GM19324 (cell line): ENCODE measurements around the gene NR3C1.

Experiments used
- ATAC-seq: cut with Tn5 transposase; IDR thresholded peaks from one replicate; pipeline ENCODE4 v1.9.1; 2021; ENCODE audit warnings: mild to moderate bottlenecking, moderate library complexity; ENCODE audit not compliant: unreplicated experiment, low FRiP score

The NR3C1 gene

GRCh38 chr5:143403593-143404415 is at the start of gene NR3C1:
NR3C1 (minus strand) TSS chr5:143403686; CDS start chr5:143400839, 2,847 bp downstream.
- ATAC-seq, result peak; percentile 72

- no peak for ATAC-seq
Observed at GRCh38 chr5:143449772-143450171, 46.3 kb upstream of the NR3C1 start.

- no peak for ATAC-seq
Observed at GRCh38 chr5:143448518-143448917, 45.0 kb upstream of the NR3C1 start.

GRCh38 chr5:143447983-143448382 is 44.5 kb upstream of the NR3C1 start:
- no peak for ATAC-seq

GRCh38 chr5:143446535-143447226 is 43.2 kb upstream of the NR3C1 start:
- ATAC-seq, result no peak

- ATAC-seq, result no peak
Observed at GRCh38 chr5:143445776-143446175, 42.3 kb upstream of the NR3C1 start.

GRCh38 chr5:143443330-143443729 is 39.8 kb upstream of the NR3C1 start:
- ATAC-seq, result no peak

GRCh38 chr5:143442385-143442784 is 38.9 kb upstream of the NR3C1 start:
- ATAC-seq, result no peak

- ATAC-seq, result no peak
Observed at GRCh38 chr5:143440448-143441115, 37.1 kb upstream of the NR3C1 start.

GRCh38 chr5:143437666-143438273 is 34.3 kb upstream of the NR3C1 start:
- no peak for ATAC-seq

GRCh38 chr5:143436871-143437270 is 33.4 kb upstream of the NR3C1 start:
- no peak for ATAC-seq

GRCh38 chr5:143435210-143435657 is 31.7 kb upstream of the NR3C1 start:
- peak; percentile 92 for ATAC-seq

GRCh38 chr5:143434261-143435209 is 31.0 kb upstream of the NR3C1 start:
- ATAC-seq, result peak; percentile 7

GRCh38 chr5:143433670-143434069 is 30.2 kb upstream of the NR3C1 start:
- no peak for ATAC-seq

- no peak for ATAC-seq
Observed at GRCh38 chr5:143432658-143433239, 29.3 kb upstream of the NR3C1 start.

- ATAC-seq, result no peak
Observed at GRCh38 chr5:143431789-143432188, 28.3 kb upstream of the NR3C1 start.

GRCh38 chr5:143428738-143429420 is 25.4 kb upstream of the NR3C1 start:
- no peak for ATAC-seq

GRCh38 chr5:143428155-143428554 is 24.7 kb upstream of the NR3C1 start:
- ATAC-seq, result no peak
